Activated CD8-positive, alpha-beta memory T cell treated with anti-CD3 and anti-CD28 coated beads, Interleukin-2, amount 50 U/mL, for 24 hours (primary cell): ENCODE measurements around the gene VPS37D.

Experiments
- DNase-seq: peaks from one replicate; pipeline ENCODE4 v3.0.0-alpha.2; 2020; ENCODE audit errors: extremely low read depth

The VPS37D gene

GRCh38 chr7:73680501-73680900 lies 12.9 kb downstream of the VPS37D start:
- no peak for DNase-seq

GRCh38 chr7:73681031-73681430 lies 13.4 kb downstream of the VPS37D start:
- DNase-seq, result no peak

GRCh38 chr7:73682745-73683055 lies 15.1 kb downstream of the VPS37D start:
- DNase-seq, result no peak

- peak; percentile 92 for DNase-seq
Measured at GRCh38 chr7:73683056-73683787, 15.6 kb downstream of the VPS37D start, which contains the start of the genes BUD23 and DNAJC30. Gene BUD23, plus strand, starts transcription at chr7:73683597. Its CDS starts 29 bp downstream, at chr7:73683626. Gene DNAJC30, minus strand, starts transcription at chr7:73683453. Its CDS starts 30 bp downstream, at chr7:73683423.

- DNase-seq, result no peak
Measured at GRCh38 chr7:73683788-73684693, 16.4 kb downstream of the VPS37D start.

- DNase-seq, result no peak
Measured at GRCh38 chr7:73685311-73685710, 17.7 kb downstream of the VPS37D start.

- no peak for DNase-seq
Measured at GRCh38 chr7:73688288-73688687, 20.7 kb downstream of the VPS37D start.

- DNase-seq, result no peak
Measured at GRCh38 chr7:73690646-73691045, 23.0 kb downstream of the VPS37D start.

GRCh38 chr7:73696372-73696771 lies 28.7 kb downstream of the VPS37D start:
- DNase-seq, result no peak

GRCh38 chr7:73698410-73698809 lies 30.8 kb downstream of the VPS37D start:
- DNase-seq, result no peak

- no peak for DNase-seq
Measured at GRCh38 chr7:73699370-73700068, 31.9 kb downstream of the VPS37D start.

GRCh38 chr7:73700069-73700423 lies 32.4 kb downstream of the VPS37D start:
- no peak for DNase-seq

GRCh38 chr7:73700581-73701134 lies 33.0 kb downstream of the VPS37D start:
- DNase-seq, result no peak

GRCh38 chr7:73701357-73701995 lies 33.8 kb downstream of the VPS37D start:
- DNase-seq, result no peak

- no peak for DNase-seq
Measured at GRCh38 chr7:73702226-73702625, 34.6 kb downstream of the VPS37D start.

- no peak for DNase-seq
Measured at GRCh38 chr7:73702665-73703064, 35.0 kb downstream of the VPS37D start.

- DNase-seq, result no peak
Measured at GRCh38 chr7:73703225-73703624, 35.6 kb downstream of the VPS37D start.

GRCh38 chr7:73703757-73704639 lies 36.4 kb downstream of the VPS37D start:
- DNase-seq, result no peak

- no peak for DNase-seq
Measured at GRCh38 chr7:73704640-73705550, 37.3 kb downstream of the VPS37D start.

GRCh38 chr7:73705551-73705920 lies 37.9 kb downstream of the VPS37D start:
- no peak for DNase-seq
